NCI-H345 treated with DMSO at 0.1 percent for 48 hours (cell line): ENCODE measurements around the gene SDC1.

ENCODE experiments used
- DNase-seq: peaks from one replicate; lab custom pipeline; 2025; ENCODE audit not compliant: unreplicated experiment; lab: John Stamatoyannopoulos, UW

SDC1 gene

GRCh38 chr2:20156076-20156759, 68.7 kb downstream of the SDC1 start:
- DNase-seq: no peak

DNA sequence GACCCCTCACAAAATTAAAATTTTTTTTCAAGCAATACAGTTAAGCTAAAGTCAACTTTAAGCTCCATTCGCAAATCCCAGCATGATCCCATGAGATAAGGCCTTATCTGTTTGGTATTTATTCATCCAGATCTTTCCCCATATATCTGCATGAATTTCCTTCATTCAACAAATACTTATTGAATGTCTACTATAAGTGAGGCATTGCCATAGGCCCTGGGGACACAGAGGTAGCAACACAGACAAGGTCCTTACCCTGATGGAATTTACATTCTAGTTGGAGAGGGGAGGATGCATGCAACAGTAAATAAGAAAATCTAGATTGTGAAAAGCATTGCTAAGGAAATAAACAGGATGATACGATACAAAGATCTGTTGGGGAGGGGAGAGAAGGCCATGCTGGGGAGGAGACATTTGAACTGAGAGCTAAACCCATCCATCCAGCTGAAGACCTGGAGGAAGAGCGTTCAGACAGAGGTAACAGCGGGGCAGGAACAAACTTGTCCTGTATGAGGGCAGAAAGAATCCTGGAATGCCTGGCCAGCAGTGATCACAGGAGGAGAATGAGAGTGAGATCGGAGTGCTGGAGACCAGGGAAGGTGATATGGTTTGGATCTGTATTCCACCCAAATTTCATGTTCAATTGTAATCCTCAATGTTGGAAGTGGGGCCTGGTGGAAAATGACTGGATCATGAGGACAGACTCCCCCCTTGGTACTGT, 71.6 kb downstream of the SDC1 start:
- DNase-seq: no peak

DNA sequence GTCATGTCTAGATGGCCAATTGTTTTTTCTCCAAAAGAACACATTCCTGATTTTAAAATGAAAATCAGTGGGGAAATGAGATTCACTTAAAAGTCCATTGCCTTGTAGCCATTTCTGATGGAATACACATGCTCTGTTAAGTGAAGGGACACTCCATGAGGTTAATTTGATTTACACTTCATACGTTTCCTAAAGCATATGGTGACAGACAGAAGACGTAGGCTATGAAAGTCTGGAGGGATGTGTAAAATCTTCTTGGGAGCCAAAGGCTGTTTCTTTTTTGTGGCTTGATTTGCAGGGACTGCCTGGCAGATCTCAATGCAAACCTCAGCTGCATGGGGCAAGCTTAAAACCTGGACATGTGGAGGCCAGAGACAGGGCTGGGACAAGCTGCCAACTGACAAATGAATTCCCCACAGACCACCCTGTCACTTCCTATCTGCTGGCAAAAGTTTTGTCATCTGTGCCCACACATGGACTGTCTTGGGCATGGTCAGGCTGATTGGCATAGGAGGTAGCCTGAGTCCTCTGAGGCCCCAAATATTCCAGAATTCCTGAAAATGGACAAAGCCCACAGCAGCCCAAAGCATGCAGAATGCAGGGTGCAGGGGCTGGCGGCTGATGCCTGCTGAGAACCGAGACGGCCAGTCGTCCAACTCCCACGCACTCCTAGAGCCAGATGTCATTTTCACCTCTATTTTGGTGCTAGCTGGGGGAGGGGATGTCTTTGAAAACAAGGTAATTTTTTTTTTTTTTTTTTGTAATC, 73.9 kb downstream of the SDC1 start:
- no peak for DNase-seq
